Measurements from ENCODE around the gene NOX1.

The NOX1 gene

DNA sequence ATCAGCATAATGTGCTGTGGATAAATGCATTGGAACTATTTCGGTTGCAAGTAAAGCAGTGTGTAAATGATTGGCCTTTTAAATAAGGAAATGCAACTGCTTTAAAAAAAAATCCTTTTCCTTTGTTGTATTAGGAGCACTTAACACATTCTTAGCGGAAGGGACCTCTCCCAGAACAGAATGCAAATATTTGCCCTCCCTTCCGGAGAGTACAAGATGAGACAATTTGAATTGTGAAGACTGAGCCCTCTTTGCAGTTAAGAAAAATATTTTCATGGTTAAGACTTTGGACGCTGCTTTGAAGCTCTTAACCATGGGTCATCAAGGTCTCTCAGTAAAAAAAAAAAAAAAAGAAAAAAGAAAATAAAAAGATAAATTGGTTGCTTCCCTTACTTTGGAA, 9.5 kb upstream of the NOX1 start:
- H3K4me3 ChIP-seq (ENCODE audit: low read depth, low read length) = no peak overlapping the region
- TF ChIP-seq CTCF (IDR thresholded peaks at IDR 0.05; ENCODE audit: insufficient read depth, low read depth, low read length, missing control alignments) = no peak
- peak; percentile 35 for DNase-seq (ENCODE audit: low read depth)

DNA sequence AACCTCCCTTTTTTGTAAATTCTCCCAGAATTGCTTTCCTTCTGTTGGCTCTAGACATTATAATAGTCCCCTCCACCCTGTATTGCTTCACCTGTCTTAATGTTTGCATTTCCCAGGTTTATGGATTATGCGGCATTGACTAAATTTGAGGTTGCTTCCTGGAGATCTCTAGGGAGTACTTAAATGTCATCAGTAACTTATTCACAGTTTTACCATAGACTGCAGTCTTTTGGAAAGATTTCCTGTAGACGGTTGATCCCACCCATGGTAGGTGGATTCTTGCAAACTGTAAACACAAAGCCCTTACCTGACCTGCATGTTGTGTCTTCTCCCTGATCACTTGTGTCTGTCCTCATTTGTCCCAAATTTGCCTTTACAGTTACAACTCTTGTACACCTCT, 6.2 kb upstream of the NOX1 start:
- no peak for TF ChIP-seq CTCF (IDR thresholded peaks at IDR 0.05; ENCODE audit: insufficient read depth, low read depth, low read length, missing control alignments)
- H3K4me3 ChIP-seq (ENCODE audit: low read depth, low read length) = no peak overlapping the region
- DNase-seq (ENCODE audit: low read depth) = no peak

DNA sequence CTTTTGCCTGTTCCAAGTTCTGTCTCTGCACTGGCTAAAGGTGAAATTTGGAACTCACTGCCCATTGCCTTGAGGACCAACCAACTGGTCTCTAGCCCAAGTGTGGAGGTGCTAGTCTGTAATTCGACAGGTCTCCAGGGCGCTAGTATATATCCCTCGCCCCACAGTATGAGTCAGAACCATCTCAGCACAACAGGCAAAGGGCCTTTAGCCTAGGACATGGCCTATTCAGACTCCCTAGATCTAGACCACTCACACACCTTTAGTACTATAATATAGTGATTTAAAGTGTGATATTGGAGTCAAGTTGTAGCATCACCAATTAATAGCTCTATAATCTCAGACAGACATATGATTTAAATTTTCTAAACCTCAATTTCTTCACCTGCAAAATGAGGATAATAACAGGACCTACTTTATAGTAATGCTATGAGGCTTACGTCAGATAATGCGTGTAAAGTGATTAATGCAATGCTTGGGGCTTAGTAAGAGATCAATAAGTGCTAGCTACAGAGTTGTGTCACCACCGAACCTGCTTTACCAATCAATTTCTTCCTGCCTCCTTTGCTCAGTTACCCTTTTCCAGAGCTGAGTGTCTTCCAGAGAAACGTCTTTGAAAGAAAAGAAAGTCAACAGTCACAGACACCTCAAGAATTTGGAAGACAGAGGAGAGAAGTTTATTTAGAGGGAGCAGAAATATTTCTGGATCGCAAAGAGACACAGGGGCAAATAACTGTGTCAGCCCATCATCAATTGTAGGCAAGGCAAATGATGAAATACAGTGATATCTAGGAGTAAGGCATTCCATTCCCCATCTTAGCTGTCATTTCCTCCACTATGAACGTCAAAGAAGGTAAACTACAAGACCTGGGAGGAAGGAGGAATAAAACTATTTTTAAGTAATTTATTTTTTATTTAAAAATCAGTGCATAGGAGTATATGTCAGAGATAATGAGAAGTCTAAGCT, 2.3 kb downstream of the NOX1 start:
- no peak overlapping the region for H3K4me3 ChIP-seq (ENCODE audit: low read depth, low read length)
- no peak for DNase-seq (ENCODE audit: low read depth)
- TF ChIP-seq CTCF (IDR thresholded peaks at IDR 0.05; ENCODE audit: insufficient read depth, low read depth, low read length, missing control alignments) = no peak

DNA sequence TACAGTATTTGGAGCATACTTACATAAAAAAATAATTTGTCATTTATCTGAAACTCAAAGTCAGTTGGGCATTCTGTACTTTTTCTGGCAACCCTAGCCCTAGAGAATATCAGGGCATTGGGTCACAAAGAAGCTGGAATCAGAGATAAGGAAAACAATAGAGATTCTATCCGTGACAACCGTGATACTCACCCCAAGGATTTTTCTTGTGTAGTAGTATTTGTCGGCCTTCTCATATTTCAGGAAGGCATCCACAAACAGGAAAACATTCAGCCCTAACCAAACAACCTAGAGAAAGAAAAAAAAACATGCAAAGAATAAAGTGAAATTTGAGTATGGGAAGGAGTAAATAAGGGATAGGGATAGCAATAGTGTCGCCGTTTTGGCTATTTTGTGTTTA, 3.6 kb downstream of the NOX1 start:
- no peak for DNase-seq (ENCODE audit: low read depth)
- H3K4me3 ChIP-seq (ENCODE audit: low read depth, low read length) = no peak overlapping the region
- no peak for TF ChIP-seq CTCF (IDR thresholded peaks at IDR 0.05; ENCODE audit: insufficient read depth, low read depth, low read length, missing control alignments)

DNA sequence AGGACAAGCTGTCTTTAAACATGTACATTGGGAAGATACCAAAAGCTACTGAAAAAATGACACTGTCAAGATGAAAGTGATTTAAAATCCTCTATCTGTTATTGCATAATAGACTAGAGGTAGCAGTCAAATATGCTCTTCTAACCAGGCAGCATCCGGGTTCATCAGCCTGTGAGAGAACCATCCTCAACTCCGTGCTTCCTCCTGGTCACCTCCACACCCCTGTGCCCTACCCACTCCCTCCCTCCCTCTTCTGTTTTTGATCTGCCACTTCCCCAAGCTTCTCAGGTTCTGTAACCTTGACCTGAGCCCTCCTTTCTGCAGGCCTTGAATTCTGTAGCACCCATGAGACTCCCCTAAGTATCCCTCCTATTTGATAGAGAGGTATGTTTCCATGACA, 5.9 kb downstream of the NOX1 start:
- no peak for DNase-seq (ENCODE audit: low read depth)
- TF ChIP-seq CTCF (IDR thresholded peaks at IDR 0.05; ENCODE audit: insufficient read depth, low read depth, low read length, missing control alignments) = no peak

GRCh38 chrX:100864657-100865391, 9.3 kb downstream of the NOX1 start:
- DNase-seq (ENCODE audit: low read depth) = no peak
- H3K4me3 ChIP-seq (ENCODE audit: low read depth, low read length) = no peak overlapping the region
- no peak for TF ChIP-seq CTCF (IDR thresholded peaks at IDR 0.05; ENCODE audit: insufficient read depth, low read depth, low read length, missing control alignments)

More for the DNA sequence above, 5.9 kb downstream of the NOX1 start:
- H3K4me3 ChIP-seq (ENCODE audit: low read depth, low read length) = no peak overlapping the region

Measured in GM12865 (cell line).